Eye (tissue), 1 donor: Measurements from ENCODE around the gene PPP1R27.
A peak's percentile ranks its signal among the peaks of the same experiment; 100 is the strongest.

Experiments used
- DNase-seq: peaks from one replicate; pipeline ENCODE4 v3.0.0-alpha.2; 2015

Gene PPP1R27

DNA sequence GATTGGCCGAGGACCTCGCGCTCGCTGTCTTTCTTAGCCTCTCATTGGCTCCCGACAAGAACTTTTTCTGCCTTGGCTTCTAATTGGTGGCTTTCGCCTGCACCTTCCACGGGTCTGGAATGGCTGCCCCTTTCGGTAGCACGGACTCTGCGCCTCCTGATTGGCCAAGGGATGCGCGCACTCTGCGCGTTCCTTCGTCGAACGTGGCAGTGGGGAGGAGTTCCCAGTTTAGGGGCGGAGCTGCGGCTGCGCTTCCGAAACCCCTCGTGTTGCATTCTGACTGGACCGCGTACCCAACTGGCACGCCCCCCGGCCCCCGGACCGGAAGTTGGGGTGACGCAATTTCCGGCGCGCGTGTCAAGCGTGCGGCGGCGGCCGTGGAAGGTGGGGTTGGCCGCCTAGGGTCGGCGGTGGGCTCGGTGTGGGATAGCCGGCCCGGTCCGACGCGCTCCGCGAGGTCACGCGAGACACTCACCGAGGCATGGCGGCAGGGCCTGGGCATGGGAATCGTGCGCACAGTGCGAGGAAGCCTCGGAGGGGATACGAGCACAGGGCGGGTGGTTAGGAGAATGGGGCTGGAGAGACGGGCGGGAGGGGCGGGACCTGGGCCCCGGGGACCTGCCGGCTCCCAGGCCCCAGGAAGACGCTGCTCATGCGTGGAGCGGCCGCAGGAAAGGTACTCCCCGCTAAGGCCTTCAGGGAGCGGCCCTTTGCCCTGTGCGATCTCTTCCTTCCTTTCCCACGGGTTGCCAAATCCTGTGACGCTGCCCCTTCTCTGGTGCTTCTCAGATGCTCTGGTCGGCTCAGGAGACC, 26.1 kb upstream of the PPP1R27 start:
- peak; percentile 100 for DNase-seq

DNA sequence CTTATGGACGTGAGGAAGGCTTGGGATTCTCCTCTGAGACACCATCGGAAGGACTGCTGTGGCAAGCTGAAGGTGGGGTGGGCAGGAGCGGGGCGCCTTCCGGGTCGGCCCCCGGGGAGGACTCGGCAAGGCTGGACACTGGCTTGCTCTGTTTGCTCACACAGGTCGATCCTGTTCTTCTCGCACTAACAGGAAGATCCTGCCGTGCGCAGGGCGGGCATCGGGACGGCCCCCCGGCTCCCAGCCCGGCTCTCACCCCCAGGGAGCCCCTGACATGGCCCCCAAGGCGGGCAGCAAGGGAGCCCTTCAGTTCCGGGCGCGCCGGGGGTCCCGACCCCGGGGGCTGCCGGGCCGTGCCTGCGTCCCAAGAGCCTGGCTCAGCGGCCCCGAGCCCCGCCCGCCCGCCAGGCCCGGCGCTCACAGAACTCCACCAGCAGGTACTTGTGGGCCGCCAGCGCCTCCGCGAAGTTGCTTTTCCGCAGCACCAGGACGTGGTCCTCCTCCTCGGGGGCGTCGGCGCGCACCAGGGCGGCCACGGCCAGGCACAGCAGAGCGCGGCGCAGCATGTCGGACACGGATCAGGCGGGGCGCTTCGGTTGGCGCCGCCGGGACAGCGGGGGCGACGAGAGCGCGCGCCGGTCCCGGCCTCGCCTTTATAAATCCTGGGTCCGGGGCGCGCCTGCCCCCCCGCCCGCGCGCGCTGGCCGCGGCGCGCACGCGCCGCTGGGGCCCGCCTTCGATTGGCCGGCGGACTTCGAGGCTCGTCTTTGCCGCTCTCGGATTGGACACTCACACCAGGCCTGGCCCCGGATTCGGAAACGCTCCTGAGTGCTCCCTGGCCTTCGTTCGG, 25.3 kb upstream of the PPP1R27 start, which contains the start of gene P4HB:
Gene P4HB (minus strand): TSS at position 630 of the 850 bp plus-strand sequence. CDS start 64 bp downstream, at position 566.
- DNase-seq, result no peak

DNA sequence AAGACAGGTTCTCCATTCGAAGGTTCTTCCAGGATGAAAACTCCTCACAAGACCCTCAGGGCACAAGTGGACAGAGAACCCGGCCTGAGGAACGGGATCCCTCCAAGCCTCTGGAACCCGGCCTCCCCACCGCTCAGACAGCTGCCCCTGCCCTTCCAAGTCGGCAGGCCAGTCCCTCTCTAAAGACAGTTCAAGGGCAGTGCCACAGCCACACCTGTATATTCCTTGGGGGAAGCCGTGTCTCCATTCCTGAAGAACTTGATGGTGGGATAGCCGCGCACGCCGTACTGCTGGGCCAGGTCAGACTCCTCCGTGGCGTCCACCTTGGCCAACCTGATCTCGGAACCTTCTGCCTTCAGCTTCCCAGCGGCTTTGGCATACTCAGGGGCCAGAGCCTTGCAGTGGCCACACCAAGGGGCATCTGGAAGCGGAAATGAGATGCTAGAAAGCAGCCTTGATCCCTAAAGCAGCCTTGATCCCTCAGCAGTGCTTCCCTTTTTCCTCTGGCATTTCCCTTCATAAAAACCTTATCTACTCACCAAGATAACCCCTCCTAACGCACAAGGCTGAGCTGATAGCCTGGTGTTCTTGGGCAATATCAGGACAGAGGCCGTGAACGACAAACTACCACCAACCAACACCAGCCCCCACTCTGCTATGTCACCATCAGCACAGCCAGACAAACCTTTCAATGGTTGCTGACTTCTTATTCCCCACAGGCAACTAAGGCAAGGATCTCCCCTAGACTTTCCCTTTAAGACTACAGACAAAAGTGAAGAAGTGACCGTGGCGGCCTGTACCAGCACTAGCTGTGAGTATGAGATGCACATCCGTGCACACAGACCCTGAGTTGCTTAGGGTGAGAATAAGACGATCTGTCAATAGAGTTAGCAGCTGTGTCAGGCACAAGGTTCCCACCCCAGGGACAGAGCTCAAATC, 24.4 kb upstream of the PPP1R27 start:
- DNase-seq, result peak; percentile 17

DNA sequence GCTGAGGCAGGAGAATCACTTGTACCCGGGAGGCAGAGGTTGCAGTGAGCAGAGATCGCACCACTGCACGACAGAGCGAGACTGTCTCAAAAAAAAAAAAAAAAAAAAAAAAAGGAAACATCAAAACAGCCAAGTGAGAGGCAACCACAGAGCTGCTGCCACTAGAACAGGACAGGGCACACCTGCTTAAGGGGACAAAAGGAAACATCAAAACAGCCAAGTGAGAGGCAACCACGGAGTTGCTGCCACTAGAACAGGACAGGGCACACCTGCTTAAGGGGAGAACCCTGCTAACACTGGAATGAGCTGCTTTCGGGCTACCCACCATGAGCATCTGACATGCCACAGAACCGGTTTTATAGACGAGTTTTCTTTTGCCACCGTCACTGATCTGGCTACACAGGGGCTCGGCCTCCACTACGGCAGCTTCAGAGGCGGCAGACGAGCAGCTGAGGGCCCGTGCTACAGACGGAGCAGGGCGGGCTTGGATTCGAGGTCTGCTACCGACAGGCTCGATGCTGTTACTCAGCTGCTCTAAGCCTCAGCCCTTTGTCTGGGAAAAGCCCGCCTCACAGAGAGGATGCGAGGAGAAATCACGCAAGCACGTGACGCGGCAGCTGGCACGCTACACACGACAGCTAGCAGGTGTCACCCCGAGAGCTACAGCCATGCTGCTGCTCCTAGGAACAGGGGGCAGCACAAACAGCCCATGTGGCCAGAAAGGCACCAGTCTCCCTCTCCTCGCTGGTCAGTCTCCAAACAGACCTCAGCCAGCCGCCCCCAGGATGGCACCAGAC, 23.5 kb upstream of the PPP1R27 start:
- DNase-seq, result no peak

DNA sequence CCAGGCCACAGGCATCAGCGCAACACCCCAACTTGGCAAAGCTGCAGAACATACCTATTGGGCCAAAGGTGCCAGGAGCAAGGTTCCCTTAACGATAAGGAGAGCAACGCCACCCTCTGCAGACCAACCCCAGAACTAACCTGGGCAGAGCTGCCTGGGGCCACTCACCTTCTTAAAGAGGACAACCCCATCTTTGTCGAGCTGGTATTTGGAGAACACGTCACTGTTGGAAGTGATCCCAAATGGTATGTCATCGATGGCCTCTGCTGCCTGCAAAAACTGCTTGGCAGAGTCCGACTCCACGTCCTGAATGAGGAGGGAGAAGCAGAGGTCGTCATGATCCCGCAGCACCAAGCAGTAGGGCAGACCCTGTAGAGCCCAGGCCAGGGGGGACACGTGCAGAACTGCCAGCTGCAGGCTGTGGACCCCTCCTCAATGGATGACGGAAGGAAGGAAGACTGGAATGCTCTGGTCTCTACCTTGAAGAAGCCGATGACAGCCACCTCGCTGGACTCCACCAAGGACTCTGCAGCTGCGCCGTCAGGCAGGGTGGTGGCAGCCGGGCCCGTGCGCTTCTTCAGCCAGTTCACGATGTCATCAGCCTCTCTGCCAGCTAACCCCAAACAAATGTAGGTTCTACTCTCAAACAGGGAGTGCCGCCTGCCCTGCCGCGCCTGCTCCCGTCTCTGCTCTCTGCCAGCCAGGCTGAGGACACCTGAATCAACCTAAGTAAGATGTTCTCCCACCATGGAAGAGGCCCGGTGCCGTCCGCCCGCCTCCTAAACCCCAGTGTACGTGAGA, 20.3 kb upstream of the PPP1R27 start:
- no peak for DNase-seq

DNA sequence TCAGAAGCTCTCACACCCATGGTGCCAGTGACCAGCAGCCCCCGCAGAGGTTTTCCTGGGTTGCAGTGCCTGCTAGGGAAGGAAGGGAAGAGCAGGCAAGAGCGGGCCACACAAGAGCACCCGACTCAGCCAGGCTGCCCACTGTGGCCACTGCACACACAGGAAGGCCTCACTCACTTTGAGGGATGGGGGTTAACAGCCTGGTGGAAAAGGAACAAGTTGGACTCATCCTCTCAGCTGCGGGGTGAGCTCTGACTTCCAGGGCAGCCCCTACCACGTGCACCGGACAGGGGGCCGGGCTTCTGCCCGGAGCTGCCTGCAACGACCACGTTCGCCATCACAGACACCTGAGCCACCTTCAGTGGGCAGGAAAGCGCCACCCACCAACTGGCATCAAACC, 17.4 kb upstream of the PPP1R27 start:
- DNase-seq, result no peak

DNA sequence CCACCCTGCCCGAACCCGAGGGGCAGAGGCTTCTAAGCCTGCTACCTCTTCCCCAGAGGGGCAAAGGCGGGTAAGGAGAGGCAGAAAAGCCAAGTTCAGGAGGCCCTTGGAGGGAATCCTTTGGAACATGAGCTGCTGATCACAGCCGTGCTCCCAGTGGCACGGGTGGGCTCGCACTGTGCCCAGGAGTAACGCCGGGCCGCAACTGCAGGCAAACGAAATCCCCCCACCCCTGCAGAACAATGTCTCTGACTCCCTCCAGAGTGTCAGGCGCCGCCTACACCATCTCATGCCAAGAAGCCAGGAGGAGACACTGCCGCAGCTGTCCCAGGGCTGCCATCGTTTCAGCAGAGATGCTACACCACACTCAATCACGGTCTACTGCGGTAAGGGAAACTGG, 16.6 kb upstream of the PPP1R27 start:
- no peak for DNase-seq

DNA sequence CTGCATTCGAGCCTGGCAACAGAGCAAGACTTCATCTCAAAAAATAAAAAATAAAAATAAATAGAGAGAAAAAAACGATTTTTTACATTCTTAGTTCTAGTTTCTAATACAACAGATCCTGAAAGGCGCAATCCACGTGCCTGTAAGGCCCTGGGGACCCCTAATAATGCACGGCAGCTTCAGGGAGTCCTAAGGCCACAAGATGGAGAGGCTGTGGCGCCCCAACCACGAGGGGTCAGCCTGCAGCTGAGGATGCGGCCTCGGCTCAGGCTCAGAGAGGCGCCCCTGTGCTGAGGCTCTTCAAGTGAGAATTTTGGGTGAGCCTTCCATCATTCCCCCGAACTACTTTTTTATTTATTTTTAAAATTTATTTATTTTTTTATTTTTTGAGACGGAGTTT, 14.6 kb upstream of the PPP1R27 start:
- DNase-seq, result no peak

DNA sequence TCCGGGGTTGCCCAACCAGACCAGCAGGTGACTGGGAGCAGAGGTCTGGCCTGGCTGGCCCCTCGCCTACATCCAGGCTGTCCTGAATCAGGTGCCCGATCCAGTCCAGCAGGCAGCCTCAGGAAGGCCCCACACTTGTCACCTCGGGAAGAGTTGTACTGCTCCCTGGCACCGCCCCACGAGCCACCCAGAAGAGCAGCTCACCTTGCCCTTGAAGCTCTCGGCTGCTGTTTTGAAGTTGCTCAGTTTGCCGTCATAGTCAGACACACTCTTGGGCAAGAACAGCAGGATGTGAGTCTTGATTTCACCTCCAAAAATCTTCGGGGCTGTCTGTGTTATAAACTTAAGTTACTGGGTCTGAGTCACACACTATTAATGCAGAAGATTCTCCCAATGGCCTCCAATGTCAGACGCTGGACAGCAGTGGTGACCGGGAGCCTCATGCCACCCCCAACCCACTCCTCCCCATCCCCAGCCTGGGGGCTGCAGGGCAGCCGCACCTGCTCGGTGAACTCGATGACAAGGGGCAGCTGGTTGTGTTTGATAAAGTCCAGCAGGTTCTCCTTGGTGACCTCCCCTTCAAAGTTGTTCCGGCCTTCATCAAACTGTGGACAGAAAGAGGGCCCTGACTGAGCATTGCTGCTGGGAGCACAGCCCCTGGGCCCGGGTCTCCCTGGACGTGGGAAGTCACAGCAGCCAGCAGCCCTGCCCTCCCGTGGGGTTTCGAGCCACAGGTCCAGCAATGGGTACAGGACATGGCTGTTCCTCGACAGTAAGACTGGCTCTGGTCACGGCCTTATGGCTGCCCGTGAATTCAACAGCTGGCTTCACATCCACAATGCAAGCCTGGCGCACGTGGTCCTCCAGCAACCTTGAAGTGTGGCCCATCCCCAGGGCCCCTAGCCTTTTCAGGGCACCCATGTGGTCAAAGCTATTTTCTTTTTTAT, 12.2 kb upstream of the PPP1R27 start:
- DNase-seq, result no peak

DNA sequence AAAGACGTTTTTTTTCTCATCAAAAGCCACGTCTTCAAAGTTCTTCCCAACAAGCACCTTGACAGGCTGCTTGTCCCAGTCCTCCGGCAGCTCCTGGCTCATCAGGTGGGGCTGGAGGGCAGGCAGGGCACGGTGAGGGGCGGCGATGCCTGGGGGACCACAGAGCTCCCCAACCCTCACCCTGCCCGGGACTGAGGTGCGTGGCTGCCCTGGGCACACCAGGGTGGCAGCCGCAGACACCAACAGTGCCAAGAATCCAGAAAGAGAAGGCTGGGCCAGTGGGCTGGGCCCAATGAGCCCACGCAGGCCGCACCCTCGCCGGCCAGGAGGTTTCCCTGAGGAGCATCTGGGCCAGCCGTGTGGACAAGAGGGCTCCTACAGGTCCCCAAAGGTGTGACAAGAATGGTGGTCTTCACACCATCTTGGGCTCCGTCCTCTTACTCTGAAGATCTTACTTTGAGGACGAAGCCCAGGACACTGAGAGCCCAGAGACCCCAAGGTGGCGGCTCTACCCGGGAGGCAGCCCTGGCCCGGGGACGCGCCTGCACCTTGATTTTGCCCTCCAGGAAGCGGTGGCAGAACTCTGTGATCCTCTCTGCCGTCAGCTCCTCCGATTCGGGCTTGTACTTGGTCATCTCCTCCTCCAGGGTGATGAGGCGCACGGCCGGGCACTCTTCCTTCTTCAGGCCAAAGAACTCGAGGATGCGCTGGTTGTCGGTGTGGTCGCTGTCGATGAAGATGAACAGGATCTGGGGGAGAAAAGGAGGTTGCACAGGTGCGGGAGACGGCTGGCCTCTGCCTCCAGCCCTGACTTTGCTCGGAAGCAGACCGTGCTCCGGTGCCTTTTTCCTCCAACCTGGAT, 11.3 kb upstream of the PPP1R27 start:
- no peak for DNase-seq

DNA sequence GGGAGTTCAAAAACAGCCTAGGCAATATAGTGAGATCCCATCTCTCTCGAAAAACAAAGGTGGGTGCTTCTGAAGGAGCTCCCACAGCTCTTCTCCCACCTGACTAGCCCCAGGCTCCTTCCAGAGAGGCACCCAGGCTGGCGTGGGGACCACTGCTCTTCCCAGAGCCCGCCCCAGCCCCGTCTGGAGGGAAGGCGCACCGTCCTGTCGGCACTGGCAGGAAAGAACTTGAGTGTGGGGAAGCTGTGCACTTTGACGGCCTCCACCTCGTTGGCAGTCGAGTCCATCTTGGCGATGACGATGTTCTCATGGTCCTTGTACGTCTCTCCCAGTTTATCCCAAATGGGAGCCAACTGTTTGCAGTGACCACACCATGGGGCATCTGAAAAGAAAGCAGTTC, 10.5 kb upstream of the PPP1R27 start:
- DNase-seq, result no peak

DNA sequence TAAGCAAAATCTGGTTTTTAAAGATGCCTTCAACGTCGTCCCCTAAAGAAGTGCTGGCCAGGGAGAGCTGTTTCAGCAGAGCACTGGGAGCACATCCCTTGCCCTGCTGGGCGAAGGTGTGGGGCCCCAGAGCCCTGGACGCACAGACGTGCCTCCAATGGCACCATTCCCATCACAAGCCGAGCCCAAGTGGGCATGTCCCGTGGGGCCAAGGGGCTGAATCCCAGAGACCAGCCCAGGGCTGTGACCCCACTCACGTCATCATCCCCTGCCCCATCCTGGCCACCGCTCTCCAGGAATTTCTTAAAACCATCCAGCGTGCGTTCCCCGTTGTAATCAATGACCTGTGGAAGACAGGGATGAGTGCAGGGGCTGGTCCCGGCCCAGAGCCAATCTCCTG, 10.0 kb upstream of the PPP1R27 start:
- DNase-seq, result no peak

DNA sequence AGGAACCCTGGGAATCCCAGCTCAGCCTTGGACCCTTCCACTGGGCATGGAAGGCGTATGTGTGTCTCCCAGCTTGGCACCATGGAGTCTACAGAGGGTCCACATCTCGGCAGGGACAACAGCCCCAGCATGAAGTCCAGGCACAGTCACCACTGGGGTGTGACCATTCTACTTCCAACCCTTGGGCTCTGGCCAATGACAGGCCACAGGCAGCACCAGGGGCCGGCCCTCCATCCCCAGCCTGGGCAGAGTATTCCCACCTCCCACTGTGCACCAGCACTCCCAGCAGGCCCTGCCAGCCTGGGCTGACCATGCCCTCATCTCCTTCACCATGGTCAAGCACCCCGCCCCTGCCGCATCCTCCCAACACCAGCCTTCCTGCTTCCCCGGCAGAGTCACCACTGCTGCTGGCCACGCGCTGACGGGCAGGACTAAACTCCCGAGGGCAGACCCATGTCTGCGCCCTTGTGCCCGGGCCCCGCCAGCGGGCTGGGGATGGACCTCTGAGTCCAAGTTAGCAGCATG, 9.5 kb upstream of the PPP1R27 start:
- DNase-seq, result no peak

DNA sequence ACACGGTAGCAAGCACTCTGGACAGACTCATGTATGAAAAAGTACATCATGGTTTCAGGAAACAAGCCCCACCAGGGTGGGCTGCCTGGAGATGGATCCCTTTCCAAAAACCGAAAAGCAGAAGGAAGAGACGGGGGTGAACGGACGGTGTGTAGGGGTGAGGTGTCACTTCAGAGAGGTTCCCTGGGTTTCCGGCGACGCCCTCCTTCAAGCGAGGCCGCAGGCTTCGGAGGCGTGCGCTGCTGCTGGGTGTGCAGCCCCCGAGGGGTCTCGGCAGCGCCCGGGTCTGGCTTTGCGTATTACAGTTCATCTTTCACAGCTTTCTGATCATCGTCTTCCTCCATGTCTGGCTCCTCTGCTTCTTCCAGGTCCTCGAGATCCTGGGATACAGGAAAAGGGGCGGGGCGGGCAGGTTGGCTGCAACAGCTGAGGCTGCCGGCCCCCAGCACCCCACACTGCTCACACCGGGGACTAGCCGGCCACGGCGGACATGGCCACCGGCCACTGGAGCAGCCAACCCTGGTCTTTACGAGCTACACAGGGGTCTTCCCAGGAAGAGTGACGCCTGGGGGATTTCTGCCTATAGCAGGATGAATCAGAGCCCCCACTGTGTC, 9.0 kb upstream of the PPP1R27 start:
- DNase-seq, result no peak

DNA sequence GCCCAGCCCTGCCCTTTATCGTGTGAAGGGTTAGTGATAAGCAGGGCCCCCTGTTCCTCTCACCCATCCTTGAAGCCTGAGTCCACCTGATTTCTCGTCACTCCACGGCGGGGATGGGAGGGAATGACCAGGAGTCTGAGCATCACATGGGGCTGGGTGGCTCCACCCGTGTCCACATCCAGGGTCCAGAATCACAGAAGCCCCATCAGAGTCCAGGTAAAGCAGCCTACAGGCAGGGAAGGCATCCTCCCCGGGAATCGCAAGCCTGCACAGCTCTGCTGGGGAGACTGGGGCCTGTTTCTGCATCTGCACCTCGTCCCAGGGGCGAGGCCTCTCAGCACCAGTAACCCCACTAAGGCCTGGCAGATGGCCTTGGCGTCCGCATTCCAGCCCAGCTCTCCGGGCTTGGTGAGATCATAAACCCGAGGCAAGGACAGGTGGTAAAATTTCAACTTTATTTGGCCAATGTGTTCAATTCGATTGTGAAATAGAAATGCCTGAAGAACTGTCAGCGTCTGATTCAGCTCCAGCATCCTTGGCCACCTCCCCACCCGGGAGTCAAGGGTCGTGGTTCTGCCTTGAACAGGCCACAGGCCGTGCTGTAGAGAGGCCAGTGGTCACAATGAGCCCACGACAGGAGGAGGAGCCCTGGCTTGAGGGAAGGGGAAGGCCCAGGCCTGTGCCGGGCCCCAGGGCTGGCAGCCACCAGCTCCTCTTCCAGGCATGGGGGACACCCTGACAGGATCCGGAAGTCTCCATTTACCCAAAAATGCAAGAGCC, 8.1 kb upstream of the PPP1R27 start:
- no peak for DNase-seq

DNA sequence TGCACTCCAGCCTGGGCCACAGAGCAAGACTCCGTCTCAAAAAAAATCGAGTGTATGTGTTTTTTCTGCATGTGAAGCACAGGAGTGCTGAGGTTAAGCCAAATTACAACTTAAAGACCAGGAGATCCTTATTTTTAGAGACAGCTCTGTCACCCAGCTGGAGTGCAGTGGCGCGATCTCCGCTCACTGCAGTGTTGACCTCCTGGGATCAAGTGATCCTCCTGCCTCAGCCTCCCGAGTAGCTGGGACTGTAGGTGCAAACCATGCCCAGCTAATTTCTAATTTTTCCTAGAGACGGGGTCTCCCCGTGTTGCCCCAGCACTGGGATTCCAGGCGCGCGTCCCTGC, 7.5 kb upstream of the PPP1R27 start:
- DNase-seq, result no peak

DNA sequence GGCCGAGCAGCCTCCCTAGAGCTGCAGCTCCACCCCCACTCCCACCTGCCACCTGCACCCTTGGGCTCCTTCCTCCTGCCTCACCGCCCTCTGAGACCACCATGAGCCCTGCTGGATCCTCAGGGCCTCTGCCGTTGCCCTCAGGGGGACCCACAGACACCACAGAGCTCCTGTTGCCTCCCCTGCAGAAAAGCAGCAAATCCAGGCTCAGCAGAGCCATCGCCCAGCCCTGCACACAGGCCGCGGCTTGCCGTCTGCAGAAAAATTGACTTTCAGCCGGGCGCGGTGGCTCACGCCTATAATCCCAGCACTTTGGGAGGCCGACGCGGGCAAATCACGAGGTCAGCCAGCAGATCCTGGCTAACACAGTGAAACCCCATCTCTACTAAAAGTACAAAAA, 7.0 kb upstream of the PPP1R27 start:
- no peak for DNase-seq
